SJCRH30 (cell line): ENCODE results near the gene MVK. TPM values are rescaled to one million over a fixed set of nuclear protein-coding genes. Genes with fewer than 3 reads are reported as not detected.

ENCODE experiments used
- DNase-seq, 2 experiments: peaks; one replicate each; pipeline ENCODE4 v3.0.0-alpha.2; 2015 to 2020
- H3K27ac ChIP-seq: fragments of 250-450 bp; sonication (Bioruptor Pico); 2 replicates; pipeline ENCODE4 v1.5.1; 2020; ENCODE audit warnings: mild to moderate bottlenecking, moderate library complexity
- H3K27me3 ChIP-seq: fragments of 250-450 bp; sonication (Bioruptor Pico); 2 replicates; pipeline ENCODE4 v1.5.1; 2020; ENCODE audit warnings: mild to moderate bottlenecking, moderate library complexity
- H3K36me3 ChIP-seq: fragments of 250-450 bp; sonication (Bioruptor Pico); 2 replicates; pipeline ENCODE4 v1.5.1; 2020; ENCODE audit warnings: mild to moderate bottlenecking, moderate library complexity
- H3K4me1 ChIP-seq: fragments of 250-450 bp; sonication (Bioruptor Pico); 2 replicates; pipeline ENCODE4 v1.5.1; 2020; ENCODE audit warnings: mild to moderate bottlenecking, moderate library complexity
- H3K4me3 ChIP-seq: fragments of 250-450 bp; sonication (Bioruptor Pico); 2 replicates; pipeline ENCODE4 v1.5.1; 2020; ENCODE audit warnings: mild to moderate bottlenecking, moderate library complexity
- H3K9me3 ChIP-seq: fragments of 250-450 bp; sonication (Bioruptor Pico); replicated peaks from 2 replicates; pipeline ENCODE4 v1.5.1; 2020; ENCODE audit warnings: mild to moderate bottlenecking, moderate library complexity
- total RNA-seq: library from RNA; depleted of rRNA; stranded (reverse); fragments of >200 nt; shearing (Covaris generic); gene quantifications from 2 replicates; pipeline ENCODE4 v1.2.3, GENCODE V29; 2014

MVK gene
- total RNA-seq, 1 experiment from 2014 or later = 18.7 TPM

DNA sequence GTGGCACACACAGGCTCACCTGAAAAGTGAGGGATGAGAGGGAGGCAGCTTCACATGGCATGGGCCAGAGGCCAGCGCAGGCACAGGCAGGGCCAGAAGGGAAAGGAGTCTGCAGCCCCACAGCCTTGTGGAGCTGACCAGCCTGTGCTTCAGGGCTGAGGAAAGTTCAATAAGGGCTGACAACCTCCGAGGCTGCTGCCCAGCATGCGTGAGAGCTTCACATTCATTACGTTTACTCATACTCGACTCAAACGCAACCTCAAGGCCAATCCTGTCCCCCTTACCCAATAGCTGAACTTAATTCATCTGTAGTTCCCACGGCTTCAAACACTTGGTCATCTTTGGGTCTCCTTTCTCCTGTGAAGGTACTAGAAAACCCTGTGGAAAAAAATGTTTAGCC, 5.1 kb upstream of the MVK start:
- Histone ChIP-seq H3K27ac (no peak overlapping the region), H3K36me3 (no peaks in the 10 kb centered on the region; the same call in 1 of the 2 replicates), H3K4me3 (no peak overlapping the region)

DNA sequence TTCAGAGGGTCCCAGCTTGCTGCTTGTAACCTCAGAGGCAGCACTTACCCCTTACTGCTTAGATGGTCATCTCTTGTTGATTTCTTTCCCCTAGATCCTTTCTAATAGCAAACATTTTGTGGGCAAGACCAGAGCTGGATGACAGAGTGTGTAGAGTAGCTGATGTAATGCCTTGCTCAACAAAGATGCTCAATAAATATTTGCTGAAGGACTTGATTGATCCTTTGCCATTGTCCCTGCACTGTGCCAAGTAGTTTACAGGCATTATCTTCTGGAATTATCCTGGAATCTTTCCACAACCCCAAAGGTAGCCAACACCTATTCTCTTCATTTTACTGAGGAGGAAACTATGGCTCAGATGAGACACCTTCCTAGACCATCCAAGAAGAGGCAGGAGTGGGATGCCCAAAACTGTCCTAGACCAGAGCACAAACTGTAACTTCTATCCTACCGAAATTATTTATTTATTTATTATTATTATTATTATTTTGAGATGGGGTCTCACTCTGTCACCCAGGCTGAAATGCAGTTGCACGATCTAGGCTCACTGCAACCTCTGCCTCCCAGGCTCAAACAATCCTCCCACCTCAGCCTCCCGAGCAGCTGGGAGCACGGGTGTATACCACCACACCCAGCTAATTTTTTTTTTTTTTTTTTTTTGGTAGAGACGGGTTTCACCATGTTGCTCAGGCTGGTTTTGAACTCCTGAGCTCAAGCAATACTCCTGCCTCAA, 1.7 kb upstream of the MVK start:
- DNase-seq = no peak
- Histone ChIP-seq H3K27ac (no peak overlapping the region), H3K9me3 (no peaks in the 10 kb centered on the region), H3K36me3 (peaks cover 4% of the 10 kb centered on the region; the same call in 1 of the 2 replicates), H3K4me1 (peaks cover 3% of the 10 kb centered on the region; the same call in 1 of the 2 replicates), H3K4me3 (no peak overlapping the region), H3K27me3 (no peaks in the 10 kb centered on the region)

More for the DNA sequence above, 5.1 kb upstream of the MVK start:
- no peaks in the 10 kb centered on the region for H3K9me3 ChIP-seq
- DNase-seq = no peak
- no peaks in the 10 kb centered on the region for H3K4me1 ChIP-seq
- no peaks in the 10 kb centered on the region for H3K27me3 ChIP-seq

DNA sequence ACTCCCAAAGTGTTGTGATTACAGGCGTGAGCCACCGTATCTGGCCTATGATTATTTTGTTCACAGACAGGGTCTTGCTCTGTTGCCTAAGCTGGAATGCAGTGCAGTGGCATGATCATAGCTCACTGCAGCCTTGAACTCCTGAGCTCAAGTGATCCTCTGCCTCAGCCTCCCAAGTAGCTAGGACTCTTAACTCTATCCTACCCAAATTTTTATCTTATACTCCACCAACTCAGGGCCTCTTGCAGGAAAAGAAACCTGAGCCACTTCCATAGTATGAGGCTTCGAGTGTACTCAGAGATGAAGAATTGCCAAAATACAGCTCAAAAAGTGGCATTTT, 1.1 kb upstream of the MVK start:
- peaks cover 5% of the 10 kb centered on the region for H3K36me3 ChIP-seq
- no peaks in the 10 kb centered on the region for H3K27me3 ChIP-seq
- peaks cover 3% of the 10 kb centered on the region; the same call in 1 of the 2 replicates for H3K4me1 ChIP-seq
- H3K27ac ChIP-seq = peak overlapping the region; percentile 58; the same call in 1 of the 2 replicates
- H3K9me3 ChIP-seq = no peaks in the 10 kb centered on the region
- peak overlapping the region; percentile 69 for H3K4me3 ChIP-seq
- no peak for DNase-seq

DNA sequence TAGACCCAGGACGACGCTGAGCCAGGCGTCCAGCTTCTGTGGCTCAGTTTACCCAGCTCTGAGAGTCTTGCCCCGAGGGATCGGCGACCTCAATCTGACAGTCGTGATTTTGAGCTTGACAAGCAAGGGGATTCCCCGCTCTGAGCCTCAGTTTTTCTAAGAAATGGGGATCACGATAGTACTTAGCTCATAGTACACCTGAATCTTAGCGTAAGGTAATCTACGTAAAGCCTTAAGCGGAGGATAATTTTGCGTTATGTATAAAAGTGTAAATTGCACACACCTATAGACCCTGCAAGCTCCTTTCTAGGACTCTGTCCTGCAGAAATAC, 285 bp downstream of the MVK start:
- Histone ChIP-seq H3K9me3 (no peaks in the 10 kb centered on the region), H3K27me3 (no peaks in the 10 kb centered on the region), H3K27ac (no peak overlapping the region), H3K4me1 (peaks cover 3% of the 10 kb centered on the region; the same call in 1 of the 2 replicates), H3K4me3 (peak overlapping the region; percentile 69), H3K36me3 (peaks cover 9% of the 10 kb centered on the region)
- DNase-seq = no peak

DNA sequence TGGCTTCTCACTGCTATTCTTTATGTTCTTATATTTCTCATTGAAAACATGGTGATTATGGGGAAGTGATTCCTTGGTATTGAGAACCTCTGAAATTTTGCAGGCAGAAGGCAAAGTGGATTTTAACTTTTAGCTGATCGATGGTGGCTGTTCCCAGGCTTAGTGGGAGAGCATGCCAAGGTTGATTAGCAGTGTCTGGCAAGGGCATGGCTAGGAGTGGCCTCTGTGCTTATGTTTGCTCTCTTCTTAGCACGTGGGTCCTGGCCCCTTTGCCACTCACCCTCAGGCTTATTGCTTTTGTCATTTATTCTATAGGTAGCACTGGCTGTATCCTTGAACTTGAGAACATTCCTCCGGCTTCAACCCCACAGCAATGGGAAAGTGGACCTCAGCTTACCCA, 2.1 kb downstream of the MVK start:
- Histone ChIP-seq H3K36me3 (peaks cover 12% of the 10 kb centered on the region), H3K9me3 (no peaks in the 10 kb centered on the region)

DNA sequence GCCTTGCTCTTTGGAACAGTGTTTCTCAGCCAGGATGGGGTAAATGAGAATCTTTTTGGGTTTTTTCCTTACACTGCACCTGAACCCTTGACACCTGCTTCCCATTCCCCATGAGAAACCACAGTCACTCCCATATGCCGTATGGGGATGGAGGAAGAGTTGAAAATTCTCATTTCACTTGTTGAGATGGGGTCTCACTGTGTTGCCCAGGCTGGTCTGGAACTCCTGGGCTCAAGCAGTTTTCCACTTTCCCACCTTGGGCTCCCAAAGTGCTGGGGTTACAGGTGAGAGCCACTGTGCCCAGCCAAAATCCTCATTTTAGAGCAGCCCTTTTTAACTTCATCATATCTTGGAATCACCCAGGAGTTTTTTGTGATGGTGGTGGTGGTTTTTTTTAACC, 3.7 kb downstream of the MVK start:
- no peak overlapping the region for H3K27ac ChIP-seq
- H3K27me3 ChIP-seq = no peaks in the 10 kb centered on the region
- no peak for DNase-seq
- H3K36me3 ChIP-seq = peaks cover 16% of the 10 kb centered on the region
- peaks cover 3% of the 10 kb centered on the region; the same call in 1 of the 2 replicates for H3K4me1 ChIP-seq
- no peaks in the 10 kb centered on the region for H3K9me3 ChIP-seq
- no peak overlapping the region for H3K4me3 ChIP-seq

More for the DNA sequence above, 2.1 kb downstream of the MVK start:
- Histone ChIP-seq H3K27me3 (no peaks in the 10 kb centered on the region), H3K4me3 (no peak overlapping the region), H3K4me1 (peaks cover 3% of the 10 kb centered on the region; the same call in 1 of the 2 replicates), H3K27ac (no peak overlapping the region)
- DNase-seq = no peak

DNA sequence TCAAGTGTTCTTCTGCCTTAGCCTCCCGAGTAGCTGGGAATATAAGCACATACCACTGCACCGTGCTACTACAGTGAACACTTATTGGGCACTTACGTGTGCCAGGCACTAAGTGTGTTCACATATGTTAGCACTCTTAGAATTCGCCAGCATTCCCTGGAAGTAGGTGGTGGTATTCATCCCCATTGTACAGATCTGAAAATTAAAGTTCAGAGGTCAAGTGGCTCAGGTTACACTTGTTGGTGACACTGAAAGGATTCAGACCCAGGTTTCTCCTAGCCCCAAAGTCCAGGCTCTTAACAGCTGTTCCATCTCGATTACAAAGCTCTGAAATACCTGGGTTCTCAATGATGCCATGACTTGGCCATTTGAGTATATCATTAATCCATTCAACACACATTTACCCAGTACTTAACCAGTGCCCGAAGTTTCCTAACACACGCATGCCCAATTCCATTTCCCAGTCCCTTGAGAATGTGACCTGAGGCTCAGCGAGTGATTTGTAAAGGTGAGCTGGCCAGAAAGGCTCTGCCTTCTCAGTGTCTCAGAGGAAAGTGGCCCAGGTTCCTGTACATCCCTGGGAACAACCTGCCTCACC, 4.8 kb downstream of the MVK start:
- H3K36me3 ChIP-seq = peaks cover 17% of the 10 kb centered on the region

DNA sequence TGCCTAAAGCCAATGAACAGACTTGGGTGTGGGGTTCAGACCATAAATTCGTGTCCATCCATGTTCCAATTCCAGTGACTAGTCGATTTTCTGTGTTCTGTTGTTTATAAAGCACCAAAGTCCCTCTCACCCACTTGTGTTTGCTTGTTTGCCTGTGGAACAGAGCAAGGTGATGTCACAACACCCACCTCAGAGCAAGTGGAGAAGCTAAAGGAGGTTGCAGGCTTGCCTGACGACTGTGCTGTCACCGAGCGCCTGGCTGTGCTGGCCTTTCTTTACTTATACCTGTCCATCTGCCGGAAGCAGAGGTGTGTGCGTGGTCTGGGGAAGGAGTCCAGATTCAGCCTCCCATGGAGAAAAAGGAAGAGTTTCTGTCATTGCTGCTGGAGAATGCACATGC, 6.0 kb downstream of the MVK start:
- Histone ChIP-seq H3K36me3 (peaks cover 21% of the 10 kb centered on the region), H3K4me3 (no peak overlapping the region), H3K27ac (no peak overlapping the region), H3K27me3 (no peaks in the 10 kb centered on the region), H3K9me3 (no peaks in the 10 kb centered on the region), H3K4me1 (no peaks in the 10 kb centered on the region; the same call in 1 of the 2 replicates)
- no peak for DNase-seq

More for the DNA sequence above, 4.8 kb downstream of the MVK start:
- H3K4me1 ChIP-seq = peaks cover 3% of the 10 kb centered on the region; the same call in 1 of the 2 replicates
- no peak for DNase-seq
- no peak overlapping the region for H3K27ac ChIP-seq
- no peaks in the 10 kb centered on the region for H3K27me3 ChIP-seq
- no peak overlapping the region for H3K4me3 ChIP-seq
- H3K9me3 ChIP-seq = no peaks in the 10 kb centered on the region

DNA sequence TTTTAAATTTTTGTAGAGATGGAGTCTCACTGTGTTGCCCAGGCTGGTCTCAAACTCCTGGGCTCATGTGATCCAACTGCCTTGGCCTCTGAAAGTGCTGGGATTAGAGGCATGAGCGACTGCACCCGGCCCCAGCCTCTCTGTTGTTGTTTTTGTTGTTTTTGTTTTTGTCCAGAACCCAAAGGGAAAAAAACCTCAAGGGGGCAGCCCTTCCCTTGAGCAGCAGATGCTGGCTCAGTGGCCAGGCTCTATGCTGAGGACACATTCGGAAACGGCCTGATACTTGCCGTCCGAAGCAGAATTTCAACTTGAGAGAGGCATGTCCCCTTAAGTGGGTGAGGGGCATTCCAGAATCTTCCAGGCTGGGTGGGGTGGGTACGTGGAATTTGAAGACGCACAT, 6.7 kb downstream of the MVK start:
- no peak overlapping the region for H3K27ac ChIP-seq
- peaks cover 21% of the 10 kb centered on the region for H3K36me3 ChIP-seq
- H3K9me3 ChIP-seq = no peaks in the 10 kb centered on the region
- H3K27me3 ChIP-seq = no peaks in the 10 kb centered on the region
- no peaks in the 10 kb centered on the region for H3K4me1 ChIP-seq
- DNase-seq = no peak
- no peak overlapping the region for H3K4me3 ChIP-seq

DNA sequence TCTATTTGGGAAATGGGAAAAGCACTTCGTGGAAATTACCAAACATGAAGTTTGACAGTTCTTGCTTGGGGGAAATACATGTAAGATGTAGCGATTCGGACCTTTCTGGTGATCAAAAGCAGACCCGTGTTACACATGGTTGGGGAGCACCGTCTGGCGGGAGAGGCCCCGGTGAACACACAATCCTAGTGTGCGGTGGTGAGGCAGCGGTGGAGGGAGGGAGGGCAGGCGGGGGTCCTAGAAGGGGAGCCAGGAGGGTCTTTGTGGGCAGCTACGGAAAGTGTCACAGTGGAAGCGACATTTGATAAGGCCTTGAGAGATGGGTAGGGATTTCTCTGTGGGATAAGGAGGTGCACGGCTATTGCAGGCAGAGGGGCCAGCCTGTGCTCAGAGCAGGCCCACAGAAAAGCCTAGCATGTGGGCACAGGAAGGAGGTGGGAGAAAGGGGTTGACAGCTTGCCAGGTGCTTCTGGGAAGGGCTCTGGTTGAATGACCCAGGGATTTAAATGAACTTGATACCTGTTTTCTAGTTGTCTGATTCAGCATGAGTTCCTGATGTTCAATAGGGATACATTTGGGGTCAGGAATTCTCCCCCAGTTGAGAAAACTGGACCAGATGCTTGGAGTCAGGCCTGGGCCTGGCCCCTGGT, 7.2 kb downstream of the MVK start:
- Histone ChIP-seq H3K27me3 (no peaks in the 10 kb centered on the region), H3K36me3 (peaks cover 21% of the 10 kb centered on the region), H3K4me1 (no peaks in the 10 kb centered on the region), H3K27ac (no peak overlapping the region), H3K9me3 (no peaks in the 10 kb centered on the region), H3K4me3 (no peak overlapping the region)
- no peak for DNase-seq

DNA sequence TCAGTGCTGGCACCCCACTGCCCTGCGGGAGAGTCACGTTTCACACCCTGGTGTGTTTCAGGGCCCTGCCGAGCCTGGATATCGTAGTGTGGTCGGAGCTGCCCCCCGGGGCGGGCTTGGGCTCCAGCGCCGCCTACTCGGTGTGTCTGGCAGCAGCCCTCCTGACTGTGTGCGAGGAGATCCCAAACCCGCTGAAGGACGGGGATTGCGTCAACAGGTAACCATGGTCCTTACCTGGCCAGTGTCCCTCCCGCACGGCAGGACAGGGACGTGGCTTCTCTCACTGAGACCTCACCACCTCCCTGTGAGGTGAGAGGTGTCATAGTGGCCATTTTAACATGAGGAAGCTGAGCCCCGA, 7.7 kb downstream of the MVK start:
- Histone ChIP-seq H3K27ac (no peak overlapping the region), H3K9me3 (no peaks in the 10 kb centered on the region), H3K4me1 (no peaks in the 10 kb centered on the region), H3K4me3 (no peak overlapping the region), H3K36me3 (peaks cover 18% of the 10 kb centered on the region), H3K27me3 (no peaks in the 10 kb centered on the region)
- DNase-seq = no peak

DNA sequence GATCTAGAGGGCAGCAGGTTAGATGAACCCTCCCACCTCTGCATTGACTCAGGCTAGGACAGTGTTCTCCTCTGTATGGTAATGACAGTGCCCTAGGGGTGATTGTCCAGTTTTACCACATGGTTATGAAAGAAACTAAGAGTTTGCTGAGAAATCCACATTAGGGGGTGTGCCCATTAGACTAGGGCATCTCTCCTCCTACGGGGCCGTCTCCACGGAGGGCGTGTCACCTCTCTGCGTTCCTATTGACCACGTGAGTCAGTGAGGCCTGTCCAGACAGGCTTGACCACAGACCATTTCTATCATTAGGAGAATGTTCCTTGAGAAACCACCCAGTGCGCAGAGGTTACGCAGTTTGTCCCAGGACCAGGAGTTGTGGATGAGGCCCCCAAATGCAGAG, 8.3 kb downstream of the MVK start:
- Histone ChIP-seq H3K36me3 (peaks cover 17% of the 10 kb centered on the region), H3K27ac (no peak overlapping the region), H3K27me3 (no peaks in the 10 kb centered on the region), H3K4me3 (no peak overlapping the region), H3K9me3 (no peaks in the 10 kb centered on the region), H3K4me1 (no peaks in the 10 kb centered on the region)
- peak in 1 of 2 experiments; percentile 26 for DNase-seq

DNA sequence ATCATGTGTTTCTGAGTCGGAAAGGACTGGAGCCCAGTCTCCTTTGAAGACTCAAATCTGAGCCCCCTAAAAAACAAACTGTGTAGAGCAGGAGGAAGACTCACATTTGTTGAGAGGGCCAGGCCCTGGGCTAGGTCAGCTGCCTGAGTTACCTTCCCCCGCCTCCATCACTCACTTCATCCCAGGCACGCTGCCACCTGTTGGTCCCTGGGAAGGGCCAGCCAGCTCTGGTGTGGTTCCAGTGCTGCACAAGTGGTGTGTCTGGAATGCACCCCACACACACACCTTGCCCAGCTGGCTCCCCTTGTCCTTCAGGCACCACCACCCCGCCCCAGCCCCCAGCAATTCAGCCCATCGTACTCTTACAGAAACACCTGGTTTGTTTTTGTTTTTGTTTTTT, 9.0 kb downstream of the MVK start:
- Histone ChIP-seq H3K4me1 (no peaks in the 10 kb centered on the region), H3K36me3 (peaks cover 14% of the 10 kb centered on the region), H3K27me3 (no peaks in the 10 kb centered on the region), H3K4me3 (no peak overlapping the region), H3K27ac (no peak overlapping the region), H3K9me3 (no peaks in the 10 kb centered on the region)
- peak; percentile 30 for DNase-seq

DNA sequence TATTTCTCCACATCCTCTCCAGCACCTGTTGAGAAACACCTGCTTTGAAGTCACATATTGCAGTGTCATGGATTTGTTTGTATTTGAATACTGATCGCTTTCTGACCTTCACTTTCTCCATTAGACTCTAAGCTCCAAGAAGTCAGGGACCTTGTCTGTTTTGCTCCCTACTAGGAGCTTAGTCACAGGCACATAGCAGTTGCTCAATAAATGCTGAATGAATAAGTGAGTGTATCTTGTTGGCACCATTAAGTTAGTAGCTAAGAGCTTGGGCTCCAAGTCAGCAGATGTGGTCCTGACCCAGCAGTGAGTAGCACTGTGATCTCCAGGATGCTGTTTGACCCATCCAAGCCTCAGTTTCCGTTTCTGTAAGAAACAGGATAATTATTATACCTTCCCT, 10.1 kb downstream of the MVK start:
- Histone ChIP-seq H3K9me3 (no peaks in the 10 kb centered on the region), H3K27me3 (no peaks in the 10 kb centered on the region), H3K4me3 (no peak overlapping the region), H3K36me3 (peaks cover 12% of the 10 kb centered on the region), H3K4me1 (no peaks in the 10 kb centered on the region), H3K27ac (no peak overlapping the region)
- DNase-seq = no peak
